C4-2B (cell line): ENCODE results near the gene RAPGEF4.

Experiments used
- H3K27ac ChIP-seq: fragments of 450-650 bp; 2 replicates; pipeline ENCODE4 v1.5.1; 2017
- CTCF ChIP-seq: fragments of 450-650 bp; conservative IDR thresholded peaks from 2 replicates; pipeline ENCODE4 v1.5.1; 2017; ENCODE audit warnings: mild to moderate bottlenecking
- ZFX ChIP-seq: fragments of 450-650 bp; IDR thresholded peaks from 2 replicates; pipeline ENCODE4 v1.6.1; 2017

Gene RAPGEF4

GRCh38 chr2:172829229-172829628 lies 93.6 kb downstream of the RAPGEF4 start:
- no peak overlapping the region for H3K27ac ChIP-seq
- TF ChIP-seq CTCF (no peak), ZFX (no peak)

- TF ChIP-seq CTCF (no peak), ZFX (no peak)
- H3K27ac ChIP-seq: no peak overlapping the region
These were observed 94.8 kb downstream of the RAPGEF4 start for GRCh38 chr2:172830482-172830881.

GRCh38 chr2:172833898-172834297 lies 98.3 kb downstream of the RAPGEF4 start:
- no peak overlapping the region for H3K27ac ChIP-seq
- no peak for TF ChIP-seq ZFX
- TF ChIP-seq CTCF: no peak

- H3K27ac ChIP-seq: no peak overlapping the region
- TF ChIP-seq CTCF (no peak), ZFX (no peak)
These were observed 99.2 kb downstream of the RAPGEF4 start for GRCh38 chr2:172834881-172835280.

- TF ChIP-seq CTCF (no peak), ZFX (no peak)
- H3K27ac ChIP-seq: no peak overlapping the region
These were observed 100.7 kb downstream of the RAPGEF4 start for GRCh38 chr2:172836347-172836821.

GRCh38 chr2:172836827-172837226 lies 101.2 kb downstream of the RAPGEF4 start:
- TF ChIP-seq CTCF (no peak), ZFX (no peak)
- H3K27ac ChIP-seq: no peak overlapping the region

- no peak for TF ChIP-seq ZFX
- no peak for TF ChIP-seq CTCF
- no peak overlapping the region for H3K27ac ChIP-seq
These were observed 103.8 kb downstream of the RAPGEF4 start for GRCh38 chr2:172839446-172839845.
